Activated naive CD4-positive, alpha-beta T cell treated with anti-CD3 and anti-CD28 coated beads, Interleukin-2, amount 50 U/mL, for 24 hours (primary cell): ENCODE measurements around the gene RNF144A.
A peak's percentile ranks its signal among the peaks of the same experiment; 100 is the strongest.
"Not testable (repeated sequence)": the region's sequence is repeated elsewhere in the genome, so short reads cannot be mapped to it uniquely, and the experiment has no call there.

ENCODE experiments used
- H3K27ac Mint-ChIP-seq: one replicate; pipeline ENCODE4 v1.8.0; 2021; ENCODE audit warnings: mild to moderate bottlenecking, mixed read lengths
- H3K27me3 Mint-ChIP-seq: one replicate; pipeline ENCODE4 v1.8.0; 2021; ENCODE audit warnings: mixed read lengths
- H3K36me3 Mint-ChIP-seq: one replicate; pipeline ENCODE4 v1.8.0; 2021; ENCODE audit warnings: mixed read lengths
- H3K4me1 Mint-ChIP-seq: one replicate; pipeline ENCODE4 v1.8.0; 2021; ENCODE audit warnings: mixed read lengths
- H3K4me3 Mint-ChIP-seq: one replicate; pipeline ENCODE4 v1.8.0; 2021; ENCODE audit warnings: mild to moderate bottlenecking, mixed read lengths
- H3K9me3 Mint-ChIP-seq: one replicate; pipeline ENCODE4 v1.8.0; 2021; ENCODE audit warnings: mixed read lengths

The RNF144A gene

GRCh38 chr2:6982934-6983589 lies 65.8 kb downstream of the RNF144A start:
- H3K36me3 Mint-ChIP-seq: peaks cover 28% of the 10 kb centered on the region

DNA sequence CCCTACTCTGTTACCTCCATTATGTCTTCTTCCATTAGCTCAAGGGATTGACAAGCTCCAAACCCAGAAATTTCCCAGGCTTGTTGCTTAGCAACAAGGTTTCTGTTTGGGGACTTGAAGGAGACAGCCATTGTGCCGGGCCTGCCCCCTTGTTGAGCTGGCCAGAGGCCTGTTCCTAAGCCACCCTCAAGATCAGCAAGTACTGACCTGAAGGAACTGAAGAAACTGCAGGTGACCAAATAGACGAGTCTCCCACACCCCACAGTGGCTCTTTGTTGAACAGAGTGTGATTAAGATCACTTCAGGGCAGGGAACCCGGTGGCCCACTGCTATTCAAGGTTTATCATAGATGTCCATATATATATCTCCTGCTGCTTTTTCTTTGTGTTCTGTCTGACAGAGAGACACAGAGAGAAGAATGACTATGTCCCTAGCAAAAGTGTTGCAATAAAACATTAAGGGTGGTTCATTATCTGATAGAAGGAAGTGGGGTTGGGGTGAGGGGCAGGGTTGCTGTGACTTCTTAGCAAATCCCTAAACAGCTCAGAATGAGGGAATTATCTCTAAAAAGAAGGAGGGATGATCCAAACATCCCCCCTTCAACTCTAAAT lies 69.2 kb downstream of the RNF144A start:
- peak overlapping the region; percentile 26 for H3K27ac Mint-ChIP-seq
- H3K9me3 Mint-ChIP-seq: no peaks in the 10 kb centered on the region
- H3K4me1 Mint-ChIP-seq: peaks cover 52% of the 10 kb centered on the region
- no peak overlapping the region for H3K4me3 Mint-ChIP-seq
- H3K27me3 Mint-ChIP-seq: no peaks in the 10 kb centered on the region
- H3K36me3 Mint-ChIP-seq: peaks cover 18% of the 10 kb centered on the region

More at GRCh38 chr2:6982934-6983589, 65.8 kb downstream of the RNF144A start:
- Mint-ChIP-seq H3K4me3 (no peak overlapping the region), H3K4me1 (peaks cover 73% of the 10 kb centered on the region), H3K9me3 (no peaks in the 10 kb centered on the region), H3K27ac (no peak overlapping the region), H3K27me3 (no peaks in the 10 kb centered on the region)

GRCh38 chr2:6986912-6987361 lies 69.7 kb downstream of the RNF144A start:
- no peak overlapping the region for H3K4me3 Mint-ChIP-seq
- peaks cover 17% of the 10 kb centered on the region for H3K36me3 Mint-ChIP-seq
- no peaks in the 10 kb centered on the region for H3K27me3 Mint-ChIP-seq
- H3K9me3 Mint-ChIP-seq: no peaks in the 10 kb centered on the region
- H3K27ac Mint-ChIP-seq: peak overlapping the region; percentile 35
- peaks cover 50% of the 10 kb centered on the region for H3K4me1 Mint-ChIP-seq

- no peaks in the 10 kb centered on the region for H3K27me3 Mint-ChIP-seq
- H3K4me1 Mint-ChIP-seq: peaks cover 29% of the 10 kb centered on the region
- peaks cover 19% of the 10 kb centered on the region for H3K36me3 Mint-ChIP-seq
- H3K27ac Mint-ChIP-seq: peak overlapping the region; percentile 19
- no peaks in the 10 kb centered on the region for H3K9me3 Mint-ChIP-seq
- no peak overlapping the region for H3K4me3 Mint-ChIP-seq
These were observed 73.7 kb downstream of the RNF144A start for GRCh38 chr2:6990871-6991270.

- Mint-ChIP-seq H3K9me3 (no peaks in the 10 kb centered on the region), H3K4me3 (no peak overlapping the region), H3K36me3 (peaks cover 22% of the 10 kb centered on the region), H3K27ac (peak overlapping the region; percentile 38), H3K27me3 (no peaks in the 10 kb centered on the region), H3K4me1 (peaks cover 21% of the 10 kb centered on the region)
These were observed 75.6 kb downstream of the RNF144A start for GRCh38 chr2:6992794-6993228.

DNA sequence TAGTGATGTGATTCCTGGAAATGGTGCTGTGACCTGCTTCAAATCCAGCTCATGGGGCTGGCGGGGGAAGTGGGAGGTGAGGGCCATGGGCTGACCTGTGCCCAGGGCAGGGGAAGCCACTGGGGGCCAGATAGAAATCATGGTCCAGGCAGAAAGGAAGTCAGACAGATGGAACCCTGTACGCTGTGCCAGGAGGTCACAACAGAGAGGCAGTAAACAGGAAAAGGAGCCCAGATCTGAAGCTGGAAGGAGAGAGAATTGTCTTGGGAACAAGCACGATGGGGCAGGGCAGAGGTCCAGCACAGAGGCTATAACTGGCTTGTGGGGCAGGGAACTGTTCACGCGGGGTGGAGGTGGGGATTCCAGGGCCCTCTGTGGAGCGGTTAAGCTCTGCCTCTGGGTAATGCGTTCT lies 76.0 kb downstream of the RNF144A start:
- H3K27ac Mint-ChIP-seq: peak overlapping the region; percentile 38
- H3K9me3 Mint-ChIP-seq: no peaks in the 10 kb centered on the region
- peaks cover 22% of the 10 kb centered on the region for H3K36me3 Mint-ChIP-seq
- H3K4me3 Mint-ChIP-seq: no peak overlapping the region
- H3K4me1 Mint-ChIP-seq: peaks cover 23% of the 10 kb centered on the region
- no peaks in the 10 kb centered on the region for H3K27me3 Mint-ChIP-seq

DNA sequence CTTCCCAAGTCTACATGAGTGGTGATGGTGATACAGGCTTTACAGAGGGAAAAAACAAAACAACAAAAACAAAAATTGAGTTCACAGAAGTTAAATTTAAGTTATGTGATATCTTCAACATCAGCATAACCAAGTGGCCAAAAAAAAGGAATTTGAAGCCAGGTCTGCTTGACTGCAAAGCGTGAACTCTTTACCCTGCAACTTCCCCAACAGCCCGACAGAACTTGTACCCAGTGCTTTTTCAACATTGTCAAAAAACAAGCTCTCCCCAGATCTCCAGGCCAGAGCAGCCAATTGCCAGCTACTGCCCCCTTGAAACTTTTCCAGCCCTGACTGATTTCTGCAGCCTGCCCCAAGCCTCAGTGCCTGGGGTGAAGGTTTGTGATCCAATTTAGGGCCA lies 76.7 kb downstream of the RNF144A start:
- Mint-ChIP-seq H3K27ac (no peak overlapping the region), H3K9me3 (no peaks in the 10 kb centered on the region), H3K27me3 (no peaks in the 10 kb centered on the region), H3K36me3 (peaks cover 19% of the 10 kb centered on the region), H3K4me3 (no peak overlapping the region), H3K4me1 (peaks cover 28% of the 10 kb centered on the region)

DNA sequence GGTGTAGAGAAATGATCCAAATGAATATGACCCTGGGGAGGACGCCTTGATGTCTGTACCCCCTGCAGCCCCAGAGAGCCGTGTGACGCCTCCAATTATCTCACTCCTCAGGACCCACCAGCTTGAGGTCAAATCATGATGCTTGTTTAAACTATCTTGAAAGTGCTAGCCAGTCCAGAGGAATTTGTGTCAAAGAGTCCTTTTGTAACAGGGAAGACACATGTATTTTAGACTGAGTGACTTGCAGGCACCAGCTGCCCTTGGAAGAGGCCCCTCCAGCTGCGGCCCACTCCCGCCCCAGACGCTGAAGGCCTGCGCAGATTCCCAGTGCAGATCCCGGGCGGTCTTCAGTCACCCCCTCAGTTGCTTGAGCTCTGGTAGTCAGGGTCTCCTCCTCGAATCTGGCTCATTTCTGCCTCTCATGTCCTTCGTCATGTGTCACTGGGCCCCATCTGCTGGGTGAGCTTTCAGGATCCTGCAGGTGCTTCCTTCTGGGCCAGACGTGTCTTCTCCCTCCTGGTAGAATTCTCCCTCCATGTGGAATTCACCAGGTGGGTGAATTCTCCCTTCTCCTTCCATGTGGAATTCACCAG lies 77.4 kb downstream of the RNF144A start:
- Mint-ChIP-seq H3K36me3 (peaks cover 16% of the 10 kb centered on the region), H3K4me1 (peaks cover 33% of the 10 kb centered on the region), H3K27me3 (no peaks in the 10 kb centered on the region), H3K9me3 (no peaks in the 10 kb centered on the region), H3K4me3 (no peak overlapping the region), H3K27ac (no peak overlapping the region)

GRCh38 chr2:6995391-6996097 lies 78.3 kb downstream of the RNF144A start:
- H3K27me3 Mint-ChIP-seq: no peaks in the 10 kb centered on the region
- H3K4me3 Mint-ChIP-seq: no peak overlapping the region
- H3K36me3 Mint-ChIP-seq: peaks cover 13% of the 10 kb centered on the region
- H3K4me1 Mint-ChIP-seq: peaks cover 33% of the 10 kb centered on the region
- H3K27ac Mint-ChIP-seq: peak overlapping the region; percentile 8
- H3K9me3 Mint-ChIP-seq: no peaks in the 10 kb centered on the region

DNA sequence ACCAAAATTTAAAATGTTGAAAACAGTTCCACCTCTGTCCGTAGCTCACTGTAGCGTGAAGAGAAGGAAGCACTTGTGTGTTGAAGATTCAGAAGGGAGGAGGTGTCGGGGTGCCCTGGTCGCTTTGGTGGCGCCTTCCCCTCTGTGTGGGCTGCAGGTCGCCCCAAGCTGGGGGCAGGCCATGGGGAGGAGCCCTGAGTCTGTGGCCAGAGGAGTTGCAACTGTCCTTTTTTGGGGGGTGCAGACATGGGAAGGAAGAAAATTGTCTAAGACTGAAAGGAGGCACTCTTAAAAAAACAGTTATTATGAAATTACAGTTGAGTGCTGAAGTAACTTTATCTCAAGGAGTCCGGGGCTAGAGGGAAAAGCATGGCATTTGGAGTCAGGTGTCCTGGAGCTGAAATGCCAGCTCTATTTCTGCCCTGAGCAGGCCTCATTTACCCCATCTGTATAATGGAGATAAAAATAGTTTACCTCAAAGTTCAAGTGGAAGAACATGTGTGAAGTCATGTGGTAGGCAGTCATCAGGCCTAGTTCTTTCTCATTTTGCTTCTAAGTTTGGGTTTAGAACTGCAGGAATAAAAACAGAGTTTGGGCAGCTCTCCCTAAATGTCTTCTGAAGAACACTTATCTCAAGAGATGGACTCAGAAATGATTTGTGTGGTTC lies 82.1 kb downstream of the RNF144A start:
- no peaks in the 10 kb centered on the region for H3K9me3 Mint-ChIP-seq
- H3K4me1 Mint-ChIP-seq: peaks cover 37% of the 10 kb centered on the region
- no peaks in the 10 kb centered on the region for H3K27me3 Mint-ChIP-seq
- H3K4me3 Mint-ChIP-seq: no peak overlapping the region
- H3K36me3 Mint-ChIP-seq: peaks cover 8% of the 10 kb centered on the region
- H3K27ac Mint-ChIP-seq: peak overlapping the region; percentile 9

DNA sequence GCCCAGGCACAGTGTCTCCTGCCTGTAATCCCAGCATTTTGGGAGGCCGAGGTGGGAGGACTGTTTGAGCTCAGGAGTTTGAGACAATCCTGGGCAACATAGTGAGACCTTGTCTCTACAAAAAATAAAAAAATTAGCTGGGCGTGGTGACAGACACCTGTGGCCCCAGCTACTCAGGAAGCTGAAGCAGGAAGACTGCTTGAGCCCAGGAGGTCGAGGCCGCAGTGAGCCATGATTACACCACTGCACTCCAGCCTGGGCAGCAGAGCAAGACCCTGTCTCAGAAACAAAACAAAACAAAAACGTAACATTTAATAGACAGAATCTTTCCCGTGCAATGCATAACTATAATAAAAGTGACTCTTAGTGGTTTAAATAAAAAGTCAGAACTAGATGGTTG lies 84.2 kb downstream of the RNF144A start:
- not testable (repeated sequence) for H3K4me3 Mint-ChIP-seq, H3K9me3 Mint-ChIP-seq, H3K27me3 Mint-ChIP-seq, H3K36me3 Mint-ChIP-seq
- H3K27ac Mint-ChIP-seq: peak overlapping the region; percentile 23
- H3K4me1 Mint-ChIP-seq: peaks cover 41% of the 10 kb centered on the region

DNA sequence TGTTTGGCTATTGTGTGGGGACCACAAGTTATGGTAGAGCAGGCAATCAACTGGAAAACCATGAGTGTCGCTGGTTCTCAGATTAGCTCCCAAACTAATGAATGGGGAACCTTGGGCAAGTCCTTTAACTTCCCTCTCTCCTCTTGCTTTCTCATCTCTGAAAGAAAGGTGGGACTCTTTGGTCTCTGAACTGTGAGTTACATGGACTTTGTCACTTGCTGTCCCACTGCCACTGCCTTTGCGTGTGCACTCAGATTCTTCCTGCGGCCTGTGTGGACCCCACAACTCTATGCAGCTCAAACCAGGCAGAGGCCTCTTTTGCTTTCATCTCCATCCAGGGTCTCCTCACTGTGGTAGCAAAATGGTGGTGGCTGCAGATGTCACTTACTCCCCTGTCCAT lies 86.7 kb downstream of the RNF144A start:
- no peaks in the 10 kb centered on the region for H3K27me3 Mint-ChIP-seq
- peaks cover 5% of the 10 kb centered on the region for H3K36me3 Mint-ChIP-seq
- H3K4me3 Mint-ChIP-seq: no peak overlapping the region
- no peak overlapping the region for H3K27ac Mint-ChIP-seq
- no peaks in the 10 kb centered on the region for H3K9me3 Mint-ChIP-seq
- peaks cover 50% of the 10 kb centered on the region for H3K4me1 Mint-ChIP-seq

GRCh38 chr2:7004636-7005035 lies 87.4 kb downstream of the RNF144A start:
- H3K4me3 Mint-ChIP-seq: no peak overlapping the region
- peaks cover 5% of the 10 kb centered on the region for H3K36me3 Mint-ChIP-seq
- H3K27ac Mint-ChIP-seq: peak overlapping the region; percentile 83
- H3K4me1 Mint-ChIP-seq: peaks cover 46% of the 10 kb centered on the region
- no peaks in the 10 kb centered on the region for H3K27me3 Mint-ChIP-seq
- H3K9me3 Mint-ChIP-seq: no peaks in the 10 kb centered on the region

DNA sequence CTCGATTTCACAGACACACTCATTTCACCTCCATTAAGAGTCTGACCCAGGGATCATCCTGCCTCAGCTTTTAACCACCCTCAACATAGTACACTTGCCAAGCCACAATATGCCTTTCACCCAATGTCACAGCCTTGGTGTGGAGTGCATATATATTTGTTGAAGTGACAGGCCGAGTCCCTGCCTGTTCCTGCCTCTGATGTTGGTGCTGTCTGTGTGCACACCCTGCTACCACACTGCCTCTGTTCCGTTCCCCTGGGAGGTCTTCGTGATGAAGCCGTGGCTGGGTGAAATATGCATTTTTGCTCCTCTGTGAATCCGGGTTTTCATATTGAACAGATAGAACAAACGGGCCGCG lies 90.3 kb downstream of the RNF144A start:
- Mint-ChIP-seq H3K27me3 (no peaks in the 10 kb centered on the region), H3K4me3 (no peak overlapping the region), H3K9me3 (no peaks in the 10 kb centered on the region), H3K4me1 (peaks cover 48% of the 10 kb centered on the region), H3K27ac (peak overlapping the region; percentile 25), H3K36me3 (peaks cover 5% of the 10 kb centered on the region)
